Kidney epithelial cell (primary cell): ENCODE results near the gene CPED1. TPM values are rescaled to one million over a fixed set of nuclear protein-coding genes. Genes with fewer than 3 reads are reported as not detected.
"Not testable (repeated sequence)": the region's sequence is repeated elsewhere in the genome, so short reads cannot be mapped to it uniquely, and the experiment has no call there.

ENCODE experiments used
- DNase-seq: peaks from one replicate; pipeline ENCODE4 v3.0.0-alpha.2; 2010; ENCODE audit warnings: low read depth
- H3K27me3 ChIP-seq: 2 replicates; pipeline ENCODE4 v1.6.0; 2011; ENCODE audit warnings: low read length; ENCODE audit not compliant: control insufficient read depth, insufficient read depth
- H3K36me3 ChIP-seq: 2 replicates; pipeline ENCODE4 v1.5.1; 2011; ENCODE audit warnings: low read length; ENCODE audit not compliant: control insufficient read depth, insufficient read depth
- H3K4me3 ChIP-seq: 2 replicates; pipeline ENCODE4 v1.5.1; 2011; ENCODE audit warnings: low read depth, mild to moderate bottlenecking, control low read depth, low read length
- total RNA-seq: library from RNA; depleted of rRNA; stranded (reverse); fragments of >200 nt; gene quantifications from 2 replicates; pipeline ENCODE4 v1.2.3, GENCODE V29; 2015
- TF ChIP-seq, protein P1 (sequence below): IDR thresholded peaks from 2 replicates; pipeline ENCODE4 v1.5.1; 2011; ENCODE audit warnings: mild to moderate bottlenecking, moderate library complexity, low read length, control low read depth, inconsistent platforms; ENCODE audit not compliant: insufficient read depth, poor library complexity, severe bottlenecking

CPED1 gene
- total RNA-seq, 1 donor from 2014 or later, result 3.2 TPM

DNA sequence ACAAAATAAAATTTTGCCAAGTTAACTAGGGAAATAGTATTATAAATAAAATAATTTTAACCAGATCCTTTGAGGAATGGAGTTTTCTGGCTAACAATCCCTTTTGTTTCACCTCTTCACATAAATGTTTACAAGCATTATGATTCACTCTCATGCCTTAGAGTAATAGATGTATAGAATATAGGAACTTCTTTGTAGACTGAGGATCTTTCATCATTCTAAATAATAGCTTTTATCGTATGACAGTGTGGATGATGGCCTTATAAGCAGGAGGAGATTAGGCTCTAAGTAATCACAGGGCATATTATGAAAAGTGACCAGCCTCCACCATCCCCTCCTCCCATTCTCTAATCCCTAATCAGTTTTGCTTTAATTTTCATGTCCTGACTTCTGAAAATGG, 24.4 kb upstream of the CPED1 start:
- no peaks in the 10 kb centered on the region for H3K27me3 ChIP-seq
- TF ChIP-seq, protein P1, sequence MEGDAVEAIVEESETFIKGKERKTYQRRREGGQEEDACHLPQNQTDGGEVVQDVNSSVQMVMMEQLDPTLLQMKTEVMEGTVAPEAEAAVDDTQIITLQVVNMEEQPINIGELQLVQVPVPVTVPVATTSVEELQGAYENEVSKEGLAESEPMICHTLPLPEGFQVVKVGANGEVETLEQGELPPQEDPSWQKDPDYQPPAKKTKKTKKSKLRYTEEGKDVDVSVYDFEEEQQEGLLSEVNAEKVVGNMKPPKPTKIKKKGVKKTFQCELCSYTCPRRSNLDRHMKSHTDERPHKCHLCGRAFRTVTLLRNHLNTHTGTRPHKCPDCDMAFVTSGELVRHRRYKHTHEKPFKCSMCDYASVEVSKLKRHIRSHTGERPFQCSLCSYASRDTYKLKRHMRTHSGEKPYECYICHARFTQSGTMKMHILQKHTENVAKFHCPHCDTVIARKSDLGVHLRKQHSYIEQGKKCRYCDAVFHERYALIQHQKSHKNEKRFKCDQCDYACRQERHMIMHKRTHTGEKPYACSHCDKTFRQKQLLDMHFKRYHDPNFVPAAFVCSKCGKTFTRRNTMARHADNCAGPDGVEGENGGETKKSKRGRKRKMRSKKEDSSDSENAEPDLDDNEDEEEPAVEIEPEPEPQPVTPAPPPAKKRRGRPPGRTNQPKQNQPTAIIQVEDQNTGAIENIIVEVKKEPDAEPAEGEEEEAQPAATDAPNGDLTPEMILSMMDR, result no peak
- no peak for DNase-seq
- H3K36me3 ChIP-seq, result no peaks in the 10 kb centered on the region
- H3K4me3 ChIP-seq, result no peak overlapping the region

DNA sequence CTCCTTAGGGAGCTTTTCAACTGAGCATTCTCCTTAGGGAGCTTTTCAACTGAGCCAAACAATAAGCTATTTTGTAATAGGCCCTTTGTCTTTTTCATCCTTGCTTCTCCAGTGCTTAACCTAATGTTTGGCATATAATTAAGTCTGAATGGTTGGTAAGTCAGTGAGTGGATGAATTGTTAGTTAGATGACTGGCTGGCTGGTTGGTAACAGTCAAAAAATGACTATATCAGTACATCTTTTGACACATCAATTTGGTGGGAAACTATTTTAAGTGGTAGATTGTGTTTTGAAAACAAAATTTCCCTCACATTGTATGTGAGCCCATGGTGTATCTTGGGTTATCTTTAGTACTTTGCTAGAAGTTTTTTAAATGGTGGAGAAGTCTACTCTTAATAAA, 21.6 kb upstream of the CPED1 start:
- TF ChIP-seq, protein P1, result no peak
- no peak for DNase-seq
- H3K36me3 ChIP-seq, result no peaks in the 10 kb centered on the region
- H3K27me3 ChIP-seq, result no peaks in the 10 kb centered on the region
- H3K4me3 ChIP-seq, result no peak overlapping the region

DNA sequence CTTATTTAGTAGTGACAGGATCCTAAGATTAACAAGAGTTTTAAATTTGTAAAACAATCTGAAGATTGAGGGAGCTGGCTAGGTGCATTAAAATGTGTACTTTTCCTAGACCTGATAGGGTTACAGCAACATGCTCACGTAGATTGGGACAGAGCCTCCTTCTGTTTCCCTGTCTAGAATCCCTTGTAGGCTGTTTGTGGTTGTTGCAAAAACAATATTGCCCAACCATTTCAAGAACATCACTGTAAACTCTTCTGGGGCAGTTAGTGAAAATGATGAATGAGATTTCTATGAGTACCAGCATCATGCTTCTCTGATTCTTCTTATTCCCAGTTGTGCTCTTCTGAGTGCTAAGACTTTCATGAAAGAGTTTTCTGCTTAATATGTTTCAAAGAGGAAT, 14.7 kb upstream of the CPED1 start:
- Histone ChIP-seq H3K4me3 (no peak overlapping the region), H3K27me3 (no peaks in the 10 kb centered on the region), H3K36me3 (no peaks in the 10 kb centered on the region)
- TF ChIP-seq, protein P1, result no peak
- DNase-seq, result no peak

DNA sequence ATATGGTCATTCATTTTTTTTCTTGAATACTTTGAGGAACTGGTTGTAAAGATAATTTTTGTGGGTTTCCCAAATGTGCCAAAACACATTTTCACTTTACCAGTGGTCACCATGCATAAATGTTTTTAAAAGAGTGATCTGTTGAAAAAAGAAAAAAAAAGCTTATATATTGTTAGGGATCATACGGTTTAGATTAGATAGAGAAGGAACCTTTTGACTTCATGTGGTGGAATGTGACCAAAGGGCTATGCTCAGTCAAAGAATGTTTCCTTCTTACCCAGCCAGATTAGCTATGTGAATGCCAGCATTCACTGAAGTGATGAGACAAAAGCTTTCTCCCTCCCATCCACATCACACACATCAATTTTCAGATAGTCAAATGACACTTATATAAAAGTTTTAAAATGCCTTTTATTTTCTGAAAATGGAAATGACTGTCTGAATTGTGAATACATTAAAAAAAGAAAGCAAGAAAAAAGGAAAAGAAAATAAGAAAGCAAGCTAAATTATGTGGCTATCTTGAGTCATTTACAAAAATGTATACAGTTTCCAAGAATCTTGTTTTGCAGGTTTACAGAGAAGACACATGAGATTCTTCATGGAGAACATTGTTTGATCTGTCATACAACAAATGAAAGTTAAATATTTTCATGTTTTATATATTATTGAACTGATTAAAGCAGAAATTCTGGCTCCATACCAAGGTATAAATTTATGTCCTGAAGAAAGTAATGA, 8.6 kb upstream of the CPED1 start:
- H3K4me3 ChIP-seq, result no peak overlapping the region
- DNase-seq, result no peak
- H3K27me3 ChIP-seq, result no peaks in the 10 kb centered on the region
- no peaks in the 10 kb centered on the region for H3K36me3 ChIP-seq
- TF ChIP-seq, protein P1, result no peak

DNA sequence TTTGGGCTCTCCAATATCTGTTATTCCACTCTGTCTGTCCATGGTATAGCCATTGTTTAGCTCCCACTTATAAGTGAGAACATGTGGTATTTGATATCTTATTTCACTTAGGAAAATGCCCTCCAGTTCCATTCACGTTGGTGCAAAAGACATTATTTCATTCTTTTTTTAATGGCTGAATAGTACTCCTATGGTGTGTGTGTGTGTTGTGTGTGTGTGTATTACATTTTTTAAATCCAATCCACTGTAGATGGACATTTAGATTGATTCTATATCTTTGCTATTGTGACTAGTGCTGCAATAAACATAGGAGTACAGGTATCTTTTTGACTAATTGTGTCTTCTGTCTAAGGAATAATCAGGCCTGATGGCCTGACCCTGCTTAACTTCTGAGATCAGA, 7.4 kb upstream of the CPED1 start:
- TF ChIP-seq, protein P1, result no peak
- Histone ChIP-seq H3K36me3 (no peaks in the 10 kb centered on the region), H3K4me3 (no peak overlapping the region), H3K27me3 (no peaks in the 10 kb centered on the region)
- no peak for DNase-seq

GRCh38 chr7:120981888-120982615, 6.5 kb upstream of the CPED1 start:
- DNase-seq, result no peak
- TF ChIP-seq, protein P1, result no peak
- Histone ChIP-seq H3K36me3 (no peaks in the 10 kb centered on the region), H3K4me3 (no peak overlapping the region), H3K27me3 (no peaks in the 10 kb centered on the region)

DNA sequence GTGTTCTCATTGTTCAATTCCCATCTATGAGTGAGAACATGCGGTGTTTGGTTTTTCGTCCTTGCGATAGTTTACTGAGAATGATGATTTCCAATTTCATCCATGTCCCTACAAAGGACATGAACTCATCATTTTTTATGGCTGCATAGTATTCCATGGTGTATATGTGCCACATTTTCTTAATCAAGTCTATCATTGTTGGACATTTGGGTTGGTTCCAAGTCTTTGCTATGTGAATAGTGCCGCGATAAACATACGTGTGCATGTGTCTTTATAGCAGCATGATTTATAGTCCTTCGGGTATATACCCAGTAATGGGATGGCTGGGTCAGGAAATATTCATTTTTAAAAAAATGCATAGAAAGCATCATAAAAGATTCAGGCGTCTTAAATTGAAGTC, 4.9 kb upstream of the CPED1 start:
- not testable (repeated sequence) for DNase-seq, H3K4me3 ChIP-seq, H3K36me3 ChIP-seq, H3K27me3 ChIP-seq
